T1000 (cell line): ENCODE results near the gene DNAJA1.
"Not testable (repeated sequence)": the region's sequence is repeated elsewhere in the genome, so short reads cannot be mapped to it uniquely, and the experiment has no call there.

ENCODE experiments used
- DNase-seq: peaks from one replicate; lab custom pipeline; 2025; ENCODE audit warnings: mixed read lengths; lab: John Stamatoyannopoulos, UW

The DNAJA1 gene

GRCh38 chr9:33024966-33025571 lies at the start of gene DNAJA1:
DNAJA1 (plus strand) TSS chr9:33025273; CDS start chr9:33026485, 1,212 bp downstream.
- DNase-seq = peak; percentile 88

- DNase-seq = no peak
Observed at GRCh38 chr9:32978051-32978450, 47.0 kb upstream of the DNAJA1 start.

GRCh38 chr9:32986971-32987370 lies 38.1 kb upstream of the DNAJA1 start:
- no peak for DNase-seq

- no peak for DNase-seq
Observed at GRCh38 chr9:32989660-32990059, 35.4 kb upstream of the DNAJA1 start.

- DNase-seq = no peak
Observed at GRCh38 chr9:32991897-32992594, 33.0 kb upstream of the DNAJA1 start.

GRCh38 chr9:32992595-32993238 lies 32.4 kb upstream of the DNAJA1 start:
- no peak for DNase-seq

GRCh38 chr9:33000682-33001055 lies 24.4 kb upstream of the DNAJA1 start:
- DNase-seq = not testable (repeated sequence)

- not testable (repeated sequence) for DNase-seq
Observed at GRCh38 chr9:33005335-33005734, 19.7 kb upstream of the DNAJA1 start.

- no peak for DNase-seq
Observed at GRCh38 chr9:33007755-33008154, 17.3 kb upstream of the DNAJA1 start.

- DNase-seq = no peak
Observed at GRCh38 chr9:33011831-33012230, 13.2 kb upstream of the DNAJA1 start.

GRCh38 chr9:33012328-33013069 lies 12.6 kb upstream of the DNAJA1 start:
- no peak for DNase-seq

GRCh38 chr9:33013962-33014664 lies 11.0 kb upstream of the DNAJA1 start:
- DNase-seq = no peak

GRCh38 chr9:33014665-33015014 lies 10.4 kb upstream of the DNAJA1 start:
- DNase-seq = no peak

GRCh38 chr9:33017283-33018041 lies 7.6 kb upstream of the DNAJA1 start:
- no peak for DNase-seq

GRCh38 chr9:33019797-33020196 lies 5.3 kb upstream of the DNAJA1 start:
- DNase-seq = no peak

GRCh38 chr9:33022303-33022702 lies 2.8 kb upstream of the DNAJA1 start:
- DNase-seq = no peak

GRCh38 chr9:33022755-33023154 lies 2.3 kb upstream of the DNAJA1 start:
- DNase-seq = no peak

GRCh38 chr9:33023661-33024060 lies 1.4 kb upstream of the DNAJA1 start:
- no peak for DNase-seq

- no peak for DNase-seq
Observed at GRCh38 chr9:33024126-33024965, 727 bp upstream of the DNAJA1 start.

- DNase-seq = peak; percentile 50
Observed at GRCh38 chr9:33025572-33026342, 684 bp downstream of the DNAJA1 start.
